ENCODE measurements around the gene ZNF775.

ZNF775 gene

GRCh38 chr7:150369748-150370501 lies 9.2 kb upstream of the ZNF775 start:
- no peak for DNase-seq

- peak in 1 of 2 experiments; percentile 16 for DNase-seq
Observed at GRCh38 chr7:150370612-150371071, 8.5 kb upstream of the ZNF775 start.

- no peak for DNase-seq
Observed at GRCh38 chr7:150371131-150371995, 7.8 kb upstream of the ZNF775 start.

GRCh38 chr7:150371996-150372270 lies 7.2 kb upstream of the ZNF775 start:
- no peak for DNase-seq

GRCh38 chr7:150372271-150373048 lies 6.7 kb upstream of the ZNF775 start:
- DNase-seq: peak; percentile 43 to 84

GRCh38 chr7:150373049-150373801 lies 5.9 kb upstream of the ZNF775 start:
- peak in 1 of 2 experiments; percentile 24 for DNase-seq

GRCh38 chr7:150374026-150374425 lies 5.1 kb upstream of the ZNF775 start:
- no peak for DNase-seq

GRCh38 chr7:150374472-150374871 lies 4.7 kb upstream of the ZNF775 start:
- no peak for DNase-seq

- DNase-seq: peak in 1 of 2 experiments; percentile 46
Observed at GRCh38 chr7:150375662-150376521, 3.2 kb upstream of the ZNF775 start.

GRCh38 chr7:150376560-150376959 lies 2.6 kb upstream of the ZNF775 start:
- no peak for DNase-seq

GRCh38 chr7:150377196-150377595 lies 1.9 kb upstream of the ZNF775 start:
- DNase-seq: no peak

- DNase-seq: peak; percentile 51 to 57
Observed at GRCh38 chr7:150377635-150378034, 1.5 kb upstream of the ZNF775 start.

GRCh38 chr7:150378115-150378852 lies 846 bp upstream of the ZNF775 start:
- DNase-seq: peak; percentile 87 to 94

- DNase-seq: peak in 1 of 2 experiments; percentile 54
Observed at GRCh38 chr7:150379441-150380379, 580 bp downstream of the ZNF775 start.

GRCh38 chr7:150380463-150380862 lies 1.3 kb downstream of the ZNF775 start:
- DNase-seq: peak in 1 of 2 experiments; percentile 48

- DNase-seq: peak in 1 of 2 experiments; percentile 66
Observed at GRCh38 chr7:150381096-150381495, 2.0 kb downstream of the ZNF775 start.

GRCh38 chr7:150381785-150382122 lies 2.6 kb downstream of the ZNF775 start:
- no peak for DNase-seq

GRCh38 chr7:150382123-150382843 lies 3.2 kb downstream of the ZNF775 start:
- peak; percentile 66 to 88 for DNase-seq

- peak; percentile 93 to 97 for DNase-seq
Observed at GRCh38 chr7:150382844-150383225, 3.7 kb downstream of the ZNF775 start.

All from NCI-H526 (cell line).